Measurements from ENCODE around the gene TRRAP.

TRRAP gene

DNA sequence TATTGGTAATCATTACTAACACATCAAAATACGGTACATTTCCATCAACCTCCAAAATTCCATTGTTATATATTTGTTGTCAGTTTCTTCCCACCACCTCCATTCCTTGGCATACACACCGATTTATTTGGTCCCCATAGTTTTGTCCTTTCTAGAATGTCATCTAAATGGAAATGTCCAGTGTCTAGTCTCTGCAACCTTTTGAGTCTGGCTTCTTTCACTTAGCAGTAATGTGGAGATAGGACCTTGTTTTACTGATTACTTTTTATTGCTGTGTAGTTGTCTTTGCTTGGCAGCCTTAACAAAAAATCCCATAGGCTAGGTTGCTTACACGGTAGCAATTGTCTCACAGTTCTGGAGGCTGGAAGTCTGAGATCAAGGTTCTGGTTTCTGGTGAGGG is 22.5 kb downstream of the TRRAP start:
- Histone ChIP-seq H3K36me3 (ENCODE audit: insufficient read depth, low read length) (peaks cover 60% of the 10 kb centered on the region), H3K9ac (ENCODE audit: low read depth, low read length) (no peak overlapping the region), H3K9me3 (ENCODE audit: control insufficient read depth, insufficient read depth, low read length) (no peaks in the 10 kb centered on the region), H3K4me1 (ENCODE audit: insufficient read depth, low read length) (no peaks in the 10 kb centered on the region)

- Histone ChIP-seq H3K4me1 (ENCODE audit: insufficient read depth, low read length) (no peaks in the 10 kb centered on the region), H3K9me3 (ENCODE audit: control insufficient read depth, insufficient read depth, low read length) (0 out of 2 replicates have a peak, but pooled peaks cover 2% of the 10 kb centered on the region), H3K9ac (ENCODE audit: low read depth, low read length) (no peak overlapping the region), H3K36me3 (ENCODE audit: insufficient read depth, low read length) (peaks cover 70% of the 10 kb centered on the region)
Observed at GRCh38 chr7:98902523-98902922, 24.2 kb downstream of the TRRAP start.

DNA sequence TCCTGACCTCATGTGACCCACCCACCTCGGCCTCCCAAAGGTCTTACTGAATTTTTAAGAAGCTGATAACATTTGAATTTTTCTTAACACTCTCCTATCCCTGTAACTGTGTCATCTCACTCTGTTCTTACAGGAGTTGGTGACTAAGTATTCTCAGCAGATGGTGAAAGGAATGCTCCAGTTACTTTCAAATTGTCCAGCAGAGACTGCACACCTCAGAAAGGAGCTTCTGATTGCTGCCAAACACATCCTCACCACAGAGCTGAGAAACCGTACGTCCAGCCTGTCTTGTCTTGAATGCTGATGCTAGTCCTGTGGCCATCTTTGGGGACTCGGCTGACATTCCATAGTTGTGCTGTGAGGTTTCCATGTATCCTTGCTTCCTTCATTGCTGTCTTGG is 24.9 kb downstream of the TRRAP start:
- Histone ChIP-seq H3K9ac (ENCODE audit: low read depth, low read length) (no peak overlapping the region), H3K9me3 (ENCODE audit: control insufficient read depth, insufficient read depth, low read length) (peaks cover 2% of the 10 kb centered on the region; the same call in 1 of the 2 replicates), H3K4me1 (ENCODE audit: insufficient read depth, low read length) (no peaks in the 10 kb centered on the region), H3K36me3 (ENCODE audit: insufficient read depth, low read length) (peaks cover 74% of the 10 kb centered on the region)

- H3K4me1 ChIP-seq (ENCODE audit: insufficient read depth, low read length): no peaks in the 10 kb centered on the region
- peaks cover 64% of the 10 kb centered on the region for H3K36me3 ChIP-seq (ENCODE audit: insufficient read depth, low read length)
- H3K9me3 ChIP-seq (ENCODE audit: control insufficient read depth, insufficient read depth, low read length): peaks cover 2% of the 10 kb centered on the region
- no peak overlapping the region for H3K9ac ChIP-seq (ENCODE audit: low read depth, low read length)
Observed at GRCh38 chr7:98907570-98907969, 29.2 kb downstream of the TRRAP start.

- peaks cover 2% of the 10 kb centered on the region for H3K9me3 ChIP-seq (ENCODE audit: control insufficient read depth, insufficient read depth, low read length)
- no peaks in the 10 kb centered on the region for H3K4me1 ChIP-seq (ENCODE audit: insufficient read depth, low read length)
- H3K9ac ChIP-seq (ENCODE audit: low read depth, low read length): no peak overlapping the region
- H3K36me3 ChIP-seq (ENCODE audit: insufficient read depth, low read length): peaks cover 58% of the 10 kb centered on the region
Observed at GRCh38 chr7:98908585-98908984, 30.3 kb downstream of the TRRAP start.

- H3K9ac ChIP-seq (ENCODE audit: low read depth, low read length): no peak overlapping the region
- no peaks in the 10 kb centered on the region for H3K4me1 ChIP-seq (ENCODE audit: insufficient read depth, low read length)
- peaks cover 2% of the 10 kb centered on the region for H3K9me3 ChIP-seq (ENCODE audit: control insufficient read depth, insufficient read depth, low read length)
- H3K36me3 ChIP-seq (ENCODE audit: insufficient read depth, low read length): peaks cover 50% of the 10 kb centered on the region
Observed at GRCh38 chr7:98909487-98909886, 31.2 kb downstream of the TRRAP start.

- no peaks in the 10 kb centered on the region for H3K4me1 ChIP-seq (ENCODE audit: insufficient read depth, low read length)
- peaks cover 2% of the 10 kb centered on the region for H3K9me3 ChIP-seq (ENCODE audit: control insufficient read depth, insufficient read depth, low read length)
- peaks cover 40% of the 10 kb centered on the region for H3K36me3 ChIP-seq (ENCODE audit: insufficient read depth, low read length)
- H3K9ac ChIP-seq (ENCODE audit: low read depth, low read length): no peak overlapping the region
Observed at GRCh38 chr7:98910427-98910826, 32.1 kb downstream of the TRRAP start.

DNA sequence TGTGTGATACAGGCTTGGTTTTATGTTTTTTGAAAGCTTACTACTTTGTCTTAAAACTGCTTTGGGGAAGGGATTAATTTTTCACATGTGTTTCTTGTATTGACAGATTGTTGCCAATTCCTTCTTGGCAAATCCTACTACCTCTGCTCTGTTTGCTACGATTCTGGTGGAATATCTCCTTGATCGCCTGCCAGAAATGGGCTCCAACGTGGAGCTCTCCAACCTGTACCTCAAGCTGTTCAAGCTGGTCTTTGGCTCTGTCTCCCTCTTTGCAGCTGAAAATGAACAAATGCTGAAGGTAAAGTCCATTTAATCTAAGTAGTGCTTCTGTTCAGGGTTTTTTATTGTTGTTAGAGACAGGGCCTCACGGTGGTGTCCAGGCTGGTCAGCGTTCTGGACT is 33.6 kb downstream of the TRRAP start:
- Histone ChIP-seq H3K36me3 (ENCODE audit: insufficient read depth, low read length) (peaks cover 36% of the 10 kb centered on the region), H3K4me1 (ENCODE audit: insufficient read depth, low read length) (no peaks in the 10 kb centered on the region), H3K9ac (ENCODE audit: low read depth, low read length) (no peak overlapping the region), H3K9me3 (ENCODE audit: control insufficient read depth, insufficient read depth, low read length) (no peaks in the 10 kb centered on the region; the same call in none of the 2 replicates)

- Histone ChIP-seq H3K9me3 (ENCODE audit: control insufficient read depth, insufficient read depth, low read length) (no peaks in the 10 kb centered on the region; the same call in none of the 2 replicates), H3K9ac (ENCODE audit: low read depth, low read length) (no peak overlapping the region), H3K36me3 (ENCODE audit: insufficient read depth, low read length) (peaks cover 31% of the 10 kb centered on the region), H3K4me1 (ENCODE audit: insufficient read depth, low read length) (no peaks in the 10 kb centered on the region)
Observed at GRCh38 chr7:98913026-98913425, 34.7 kb downstream of the TRRAP start.

DNA sequence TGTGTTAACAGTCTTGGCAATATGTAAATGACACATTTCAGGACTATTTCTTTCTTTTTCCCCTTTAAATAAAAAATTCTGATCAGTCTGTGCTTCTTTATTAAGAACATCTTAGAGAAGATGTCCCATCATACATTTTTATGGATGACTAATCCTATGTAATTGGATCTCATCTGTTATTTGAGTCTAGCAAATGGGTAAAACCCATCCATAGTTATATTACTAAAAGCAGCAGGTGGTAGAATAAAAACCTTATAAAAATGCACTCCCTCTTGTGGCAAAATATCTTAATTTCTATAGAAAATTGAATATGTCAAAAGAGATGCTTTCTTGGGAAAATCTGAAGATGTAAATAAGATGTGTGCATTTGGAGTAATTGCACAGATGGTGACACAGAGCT is 35.3 kb downstream of the TRRAP start:
- Histone ChIP-seq H3K36me3 (ENCODE audit: insufficient read depth, low read length) (peaks cover 25% of the 10 kb centered on the region), H3K9ac (ENCODE audit: low read depth, low read length) (no peak overlapping the region)

GRCh38 chr7:98917331-98917730 is 39.0 kb downstream of the TRRAP start:
- H3K9me3 ChIP-seq (ENCODE audit: control insufficient read depth, insufficient read depth, low read length): no peaks in the 10 kb centered on the region
- no peak overlapping the region for H3K9ac ChIP-seq (ENCODE audit: low read depth, low read length)
- H3K36me3 ChIP-seq (ENCODE audit: insufficient read depth, low read length): peaks cover 10% of the 10 kb centered on the region
- no peaks in the 10 kb centered on the region for H3K4me1 ChIP-seq (ENCODE audit: insufficient read depth, low read length)

More for the DNA sequence above, 35.3 kb downstream of the TRRAP start:
- Histone ChIP-seq H3K9me3 (ENCODE audit: control insufficient read depth, insufficient read depth, low read length) (no peaks in the 10 kb centered on the region; the same call in 1 of the 2 replicates), H3K4me1 (ENCODE audit: insufficient read depth, low read length) (no peaks in the 10 kb centered on the region)

DNA sequence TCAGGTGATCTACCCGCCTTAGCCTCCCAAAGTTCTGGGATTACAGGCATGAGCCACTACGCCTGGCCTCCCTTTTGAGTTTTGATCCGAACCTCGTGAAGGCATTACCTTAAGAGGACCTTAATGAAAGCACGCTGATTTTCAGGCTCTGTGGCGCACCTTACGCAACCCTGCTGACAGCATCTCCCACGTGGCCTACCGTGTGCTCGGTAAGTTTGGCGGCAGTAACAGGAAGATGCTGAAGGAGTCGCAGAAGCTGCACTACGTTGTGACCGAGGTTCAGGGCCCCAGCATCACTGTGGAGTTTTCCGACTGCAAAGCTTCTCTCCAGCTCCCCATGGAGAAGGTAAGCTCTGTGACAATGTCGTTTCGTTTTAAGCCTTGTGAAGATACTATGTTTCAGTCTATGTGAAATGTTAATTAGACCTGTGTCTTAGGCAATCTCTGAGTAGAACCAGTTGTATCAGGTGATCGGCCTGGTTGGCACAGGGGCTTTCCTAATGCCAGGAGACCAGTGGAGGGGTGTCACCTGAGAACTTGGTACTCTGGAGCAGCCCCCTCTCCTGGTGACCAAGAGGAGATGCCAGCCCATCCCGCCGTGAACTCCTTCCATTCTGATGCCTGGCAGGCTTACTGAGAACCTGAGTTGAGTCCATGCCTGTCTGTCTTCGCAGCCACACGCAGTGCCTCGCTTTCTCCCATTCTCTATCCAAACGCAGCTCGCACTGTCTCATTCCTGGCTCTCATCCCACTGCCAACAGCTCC is 43.5 kb downstream of the TRRAP start:
- Histone ChIP-seq H3K4me1 (ENCODE audit: insufficient read depth, low read length) (no peaks in the 10 kb centered on the region), H3K9me3 (ENCODE audit: control insufficient read depth, insufficient read depth, low read length) (no peaks in the 10 kb centered on the region), H3K36me3 (ENCODE audit: insufficient read depth, low read length) (peaks cover 25% of the 10 kb centered on the region), H3K9ac (ENCODE audit: low read depth, low read length) (no peak overlapping the region)

- H3K36me3 ChIP-seq (ENCODE audit: insufficient read depth, low read length): peaks cover 29% of the 10 kb centered on the region
- no peak overlapping the region for H3K9ac ChIP-seq (ENCODE audit: low read depth, low read length)
- no peaks in the 10 kb centered on the region for H3K9me3 ChIP-seq (ENCODE audit: control insufficient read depth, insufficient read depth, low read length)
- H3K4me1 ChIP-seq (ENCODE audit: insufficient read depth, low read length): no peaks in the 10 kb centered on the region
Observed at GRCh38 chr7:98922392-98923187, 44.3 kb downstream of the TRRAP start.

DNA sequence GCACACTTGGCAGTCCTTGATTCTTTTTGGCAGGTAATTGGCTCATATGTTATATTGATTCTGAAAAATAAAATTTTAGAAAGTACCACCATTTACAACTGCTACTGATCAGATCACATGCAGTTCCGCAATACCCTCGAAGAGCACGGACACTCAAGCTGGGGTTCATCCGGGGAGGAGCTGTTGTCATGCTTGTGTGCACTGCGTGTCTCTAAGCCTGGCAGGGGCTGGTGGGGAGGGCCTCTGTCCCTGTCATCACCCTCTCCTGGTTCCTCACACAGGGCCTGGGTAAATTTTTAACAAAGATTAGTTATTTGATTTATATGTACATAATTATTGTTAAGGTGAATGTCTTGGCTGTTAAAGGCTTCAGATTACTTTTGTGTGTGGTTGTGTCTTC is 45.2 kb downstream of the TRRAP start:
- no peak overlapping the region for H3K9ac ChIP-seq (ENCODE audit: low read depth, low read length)
- H3K4me1 ChIP-seq (ENCODE audit: insufficient read depth, low read length): no peaks in the 10 kb centered on the region
- H3K9me3 ChIP-seq (ENCODE audit: control insufficient read depth, insufficient read depth, low read length): no peaks in the 10 kb centered on the region
- H3K36me3 ChIP-seq (ENCODE audit: insufficient read depth, low read length): peaks cover 33% of the 10 kb centered on the region

DNA sequence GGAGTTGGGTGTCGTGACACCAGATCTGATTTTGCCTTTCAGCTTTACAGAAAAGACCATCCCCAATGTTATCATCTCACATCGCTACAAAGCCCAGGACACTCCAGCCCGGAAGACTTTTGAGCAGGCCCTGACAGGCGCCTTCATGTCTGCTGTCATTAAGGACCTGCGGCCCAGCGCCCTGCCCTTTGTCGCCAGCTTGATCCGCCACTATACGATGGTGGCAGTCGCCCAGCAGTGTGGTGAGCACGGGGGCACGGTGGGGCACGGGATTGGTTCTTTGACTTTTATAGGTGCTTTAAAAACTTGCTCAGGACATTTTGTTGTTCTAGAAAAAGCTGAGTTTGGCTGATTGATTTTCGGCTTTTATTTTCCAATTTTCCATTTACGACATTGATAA is 48.8 kb downstream of the TRRAP start:
- Histone ChIP-seq H3K9me3 (ENCODE audit: control insufficient read depth, insufficient read depth, low read length) (no peaks in the 10 kb centered on the region), H3K36me3 (ENCODE audit: insufficient read depth, low read length) (peaks cover 44% of the 10 kb centered on the region), H3K9ac (ENCODE audit: low read depth, low read length) (no peak overlapping the region), H3K4me1 (ENCODE audit: insufficient read depth, low read length) (no peaks in the 10 kb centered on the region)

Data from ES-I3 (cell line).